ENCODE data around the gene DGKB.

- TF ChIP-seq, protein P1, sequence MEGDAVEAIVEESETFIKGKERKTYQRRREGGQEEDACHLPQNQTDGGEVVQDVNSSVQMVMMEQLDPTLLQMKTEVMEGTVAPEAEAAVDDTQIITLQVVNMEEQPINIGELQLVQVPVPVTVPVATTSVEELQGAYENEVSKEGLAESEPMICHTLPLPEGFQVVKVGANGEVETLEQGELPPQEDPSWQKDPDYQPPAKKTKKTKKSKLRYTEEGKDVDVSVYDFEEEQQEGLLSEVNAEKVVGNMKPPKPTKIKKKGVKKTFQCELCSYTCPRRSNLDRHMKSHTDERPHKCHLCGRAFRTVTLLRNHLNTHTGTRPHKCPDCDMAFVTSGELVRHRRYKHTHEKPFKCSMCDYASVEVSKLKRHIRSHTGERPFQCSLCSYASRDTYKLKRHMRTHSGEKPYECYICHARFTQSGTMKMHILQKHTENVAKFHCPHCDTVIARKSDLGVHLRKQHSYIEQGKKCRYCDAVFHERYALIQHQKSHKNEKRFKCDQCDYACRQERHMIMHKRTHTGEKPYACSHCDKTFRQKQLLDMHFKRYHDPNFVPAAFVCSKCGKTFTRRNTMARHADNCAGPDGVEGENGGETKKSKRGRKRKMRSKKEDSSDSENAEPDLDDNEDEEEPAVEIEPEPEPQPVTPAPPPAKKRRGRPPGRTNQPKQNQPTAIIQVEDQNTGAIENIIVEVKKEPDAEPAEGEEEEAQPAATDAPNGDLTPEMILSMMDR (IDR thresholded peaks at IDR 0.05; ENCODE audit: low read length) = no peak
- TF ChIP-seq EZH2phosphoT487 (IDR thresholded peaks at IDR 0.05; ENCODE audit: low read length) = no peak
- TF ChIP-seq EZH2 (optimal IDR thresholded peaks at IDR 0.05; ENCODE audit: low read depth, low read length) = no peak
Measured at GRCh38 chr7:14197280-14197679, 705.3 kb downstream of the DGKB start.

Measured in MM.1S (cell line).